Activated naive CD4-positive, alpha-beta T cell treated with anti-CD3 and anti-CD28 coated beads, Interleukin-2, amount 50 U/mL, for 16 hours (primary cell): ENCODE data around the gene HCN2.

Source experiments
- DNase-seq: peaks from one replicate; pipeline ENCODE4 v3.0.0-alpha.2; 2020

HCN2 gene

GRCh38 chr19:660793-661426 is 71.2 kb downstream of the HCN2 start:
- DNase-seq: peak; percentile 13

GRCh38 chr19:661427-662196 is 71.9 kb downstream of the HCN2 start:
- DNase-seq: peak; percentile 62

GRCh38 chr19:662207-662961 is 72.7 kb downstream of the HCN2 start:
- DNase-seq: peak; percentile 80

GRCh38 chr19:662962-663681 is 73.4 kb downstream of the HCN2 start, which contains the start of gene RNF126:
Gene RNF126, minus strand, starts transcription at chr19:663214. Its CDS starts 93 bp downstream, at chr19:663121.
- peak; percentile 90 for DNase-seq

DNA sequence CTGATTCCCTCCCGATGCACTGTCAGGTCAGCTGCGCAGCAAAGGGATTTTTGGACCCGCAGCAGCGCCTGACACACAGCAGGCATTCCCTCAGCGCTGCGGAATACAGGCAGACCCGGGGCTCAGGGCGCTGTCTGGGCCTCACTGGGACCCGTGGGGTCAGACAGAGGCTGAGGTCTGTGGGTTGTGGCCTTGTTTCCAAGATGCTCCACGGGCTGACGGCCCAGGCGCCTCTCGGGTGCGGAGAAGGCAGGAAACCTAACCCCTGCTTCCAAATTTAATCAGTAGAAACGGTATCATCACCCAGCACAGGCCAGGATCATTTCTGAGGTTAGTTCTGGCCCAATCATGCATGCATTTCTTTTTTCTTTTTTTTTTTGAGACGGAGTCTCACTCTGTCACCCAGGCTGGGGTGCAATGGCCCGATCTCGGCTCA is 74.0 kb downstream of the HCN2 start:
- no peak for DNase-seq

DNA sequence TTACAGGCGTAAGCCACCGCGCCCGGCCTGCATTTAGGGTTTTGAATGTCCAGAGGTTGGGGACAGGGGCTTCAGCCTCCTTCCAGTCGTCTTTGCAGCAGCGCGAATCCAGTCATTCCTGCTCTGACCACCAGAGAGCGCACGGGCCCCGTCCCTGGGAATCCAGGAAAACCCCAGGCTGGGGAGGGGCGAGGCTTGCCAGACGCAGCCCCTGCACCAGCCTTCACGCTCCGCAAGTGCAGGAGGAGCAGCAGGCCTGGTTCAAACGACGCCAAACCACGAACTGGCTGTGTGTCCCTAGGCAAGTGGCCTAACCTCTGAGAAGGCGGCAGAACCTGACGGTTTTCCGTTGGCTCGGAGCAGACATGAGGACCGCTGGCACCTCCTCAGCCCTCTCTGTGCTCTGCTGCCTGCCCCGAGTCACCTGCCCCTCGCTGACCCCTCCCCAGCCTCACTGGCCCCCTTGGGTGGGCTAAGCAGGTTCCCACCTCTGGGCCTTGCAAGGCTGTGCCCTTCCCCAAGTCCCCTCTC is 75.3 kb downstream of the HCN2 start:
- peak; percentile 87 for DNase-seq
